Astrocyte (in vitro differentiated cells and primary cell): ENCODE data around the gene PLEKHA6.

Experiments
- CTCF ChIP-seq: IDR thresholded peaks from 2 replicates; pipeline ENCODE4 v1.5.1; 2011; ENCODE audit warnings: low read depth, mild to moderate bottlenecking, inconsistent platforms, low read length, moderate library complexity; ENCODE audit not compliant: insufficient read depth
- EZH2 ChIP-seq: IDR thresholded peaks from 2 replicates; pipeline ENCODE4 v1.6.1; 2012; ENCODE audit warnings: mild to moderate bottlenecking, low read length, inconsistent platforms; ENCODE audit not compliant: insufficient read depth

GRCh38 chr1:204341380-204341779 is 18.3 kb downstream of the PLEKHA6 start:
- TF ChIP-seq CTCF, result no peak
- no peak for TF ChIP-seq EZH2
